B cell (primary cell): ENCODE results near the gene LSMEM2. TPM values are rescaled to one million over a fixed set of nuclear protein-coding genes. Genes with fewer than 3 reads are reported as not detected.

ENCODE experiments used
- ATAC-seq: fragments of 200-7000 bp; cut with Tn5 transposase; one replicate; pipeline ENCODE4 v1.10.0; 2021; ENCODE audit warnings: low read depth, mild to moderate bottlenecking, moderate number of reproducible peaks, moderate library complexity
- CTCF ChIA-PET: fragments of 350-600 bp; sonication (Branson Sonifier 250); formaldehyde crosslinking; loops from one replicate; lab custom pipeline; 2021; ENCODE audit warnings: antibody characterized with exemption, inconsistent platforms; lab: Charles Lee
- POLR2A ChIA-PET: fragments of 350-600 bp; sonication (Branson Sonifier 250); formaldehyde crosslinking; loops from one replicate; lab custom pipeline; 2021; ENCODE audit warnings: antibody characterized with exemption; lab: Charles Lee
- DNase-seq: peaks from one replicate; pipeline ENCODE4 v3.0.0; 2013
- H2AFZ ChIP-seq: 2 replicates; pipeline ENCODE4 v1.6.1; 2012; ENCODE audit warnings: mild to moderate bottlenecking, low read depth, low read length; ENCODE audit not compliant: insufficient read depth, poor library complexity, severe bottlenecking
- H3K27ac ChIP-seq, 2 donors: 1 replicate in 1 of 2; 2 replicates in 1 of 2; pipeline ENCODE4 v1.5.1; 2012 to 2013; ENCODE audit warnings: low read length in 2 of 2, mild to moderate bottlenecking in 2 of 2, moderate library complexity in 1 of 2
- H3K27me3 ChIP-seq, 4 experiments: fragments of 200-600 bp in 1 of 4; sonication (generic) in 1 of 4; replicated peaks in 1 of 4; 1 replicate in 2 of 4; 2 replicates in 2 of 4; pipeline versions ENCODE4 v1.6.1 to v1.7.0; 2013 to 2016; ENCODE audit warnings: low read length in 3 of 4, mild to moderate bottlenecking in 2 of 4, mixed read lengths in 1 of 4, moderate library complexity in 1 of 4; ENCODE audit not compliant: insufficient read depth in 4 of 4, control insufficient read depth in 3 of 4; ENCODE audit errors: control extremely low read depth in 1 of 4
- H3K36me3 ChIP-seq, 2 experiments: replicated peaks in 1 of 2; 1 replicate in 1 of 2; 2 replicates in 1 of 2; pipeline versions ENCODE4 v1.6.1 to v1.7.1; 2013; ENCODE audit warnings: low read length in 1 of 2; ENCODE audit not compliant: insufficient read depth in 2 of 2, control insufficient read depth in 1 of 2; ENCODE audit errors: control extremely low read depth in 1 of 2, extremely low read depth in 1 of 2
- H3K4me1 ChIP-seq, 2 donors: fragments of 200-600 bp in 1 of 2; sonication (generic) in 1 of 2; 1 replicate in 1 of 2; 2 replicates in 1 of 2; pipeline versions ENCODE4 v1.5.1 to v1.6.1; 2013 to 2017; ENCODE audit warnings: low read length in 2 of 2; ENCODE audit not compliant: control insufficient read depth in 2 of 2, insufficient read depth in 2 of 2
- H3K4me2 ChIP-seq: replicated peaks from 2 replicates; pipeline ENCODE3; 2012; ENCODE audit warnings: mild to moderate bottlenecking, low read depth, low read length; ENCODE audit not compliant: poor library complexity, severe bottlenecking
- H3K4me3 ChIP-seq, 5 experiments: fragments of 200-600 bp in 1 of 5; sonication (generic) in 1 of 5; 1 replicate in 3 of 5; 2 replicates in 2 of 5; pipeline versions ENCODE4 v1.5.1 to v1.7.0; 2011 to 2016; ENCODE audit warnings: low read length in 4 of 5, mild to moderate bottlenecking in 4 of 5, low read depth in 2 of 5, control low read depth in 1 of 5, moderate library complexity in 1 of 5; ENCODE audit not compliant: insufficient read depth in 1 of 5; ENCODE audit errors: control extremely low read depth in 1 of 5, extremely low read depth in 1 of 5
- H3K79me2 ChIP-seq: fragments of 200-600 bp; sonication (generic); one replicate; pipeline ENCODE4 v1.6.0; 2016; ENCODE audit warnings: low read length; ENCODE audit not compliant: control insufficient read depth, insufficient read depth
- H3K9ac ChIP-seq: fragments of 200-600 bp; sonication (generic); 2 replicates; pipeline ENCODE4 v1.6.1; 2017; ENCODE audit warnings: mild to moderate bottlenecking, low read length, moderate library complexity
- H3K9me3 ChIP-seq, 3 donors: one replicate each; pipeline versions ENCODE4 v1.6.1 to v1.7.1; 2013; ENCODE audit warnings: low read length in 2 of 3; ENCODE audit not compliant: control insufficient read depth in 2 of 3, insufficient read depth in 1 of 3; ENCODE audit errors: control extremely low read depth in 1 of 3
- H4K20me1 ChIP-seq: 2 replicates; pipeline ENCODE4 v1.6.0; 2012; ENCODE audit warnings: mild to moderate bottlenecking, low read length; ENCODE audit not compliant: insufficient read depth, control insufficient read depth, poor library complexity, severe bottlenecking
- H3K27ac Mint-ChIP-seq: one replicate; pipeline ENCODE4 v1.8.0; 2021; ENCODE audit warnings: mixed read lengths
- H3K27me3 Mint-ChIP-seq: one replicate; pipeline ENCODE4 v1.8.0; 2021; ENCODE audit warnings: mixed read lengths
- H3K4me1 Mint-ChIP-seq: one replicate; pipeline ENCODE4 v1.8.0; 2021; ENCODE audit warnings: mixed read lengths
- H3K4me3 Mint-ChIP-seq: one replicate; pipeline ENCODE4 v1.8.0; 2021; ENCODE audit warnings: mixed read lengths
- H3K9me3 Mint-ChIP-seq: one replicate; pipeline ENCODE4 v1.8.0; 2022; ENCODE audit warnings: mixed read lengths; ENCODE audit not compliant: insufficient read depth
- EZH2 ChIP-seq: IDR thresholded peaks from 2 replicates; pipeline ENCODE4 v1.6.1; 2012; ENCODE audit warnings: borderline replicate concordance, low read depth, mild to moderate bottlenecking, moderate library complexity, low read length; ENCODE audit not compliant: insufficient read depth, poor library complexity, severe bottlenecking
- WGBS: methylation state at CpG from one replicate; pipeline ENCODE4 v1.1.5; 2013; ENCODE audit warnings: missing lambda C conversion rate; ENCODE audit not compliant: insufficient coverage; 5-methylcytosine and 5-hydroxymethylcytosine counted together
- intact Hi-C: fragments of 100-400 bp; cut with micrococcal nuclease; formaldehyde crosslinking; loops from one replicate; pipeline ENCODE4 v1.10.0; 2022
- polyA plus RNA-seq: library from polyadenylated mRNA; depleted of rRNA; stranded (reverse); fragments of >200 nt; gene quantifications from 2 replicates; pipeline ENCODE4 v1.2.3, GENCODE V29; 2012
- total RNA-seq, 2 donors: library from RNA; stranded (reverse); fragments of 120-200 nt in 1 of 2; gene quantifications; 1 replicate in 1 of 2; 2 replicates in 1 of 2; pipeline versions ENCODE4 v1.2.3 to v1.2.4, GENCODE V29; 2013 to 2022
- TF ChIP-seq, protein P1 (sequence below): fragments of 200-600 bp; IDR thresholded peaks from one replicate; pipeline ENCODE4 v1.8.0; 2022; ENCODE audit warnings: antibody characterized with exemption, mild to moderate bottlenecking

LSMEM2 gene
- total and polyA plus RNA-seq, 2 donors (not counting 1 experiment from before 2014, with no cell fraction given) = not detected

DNA sequence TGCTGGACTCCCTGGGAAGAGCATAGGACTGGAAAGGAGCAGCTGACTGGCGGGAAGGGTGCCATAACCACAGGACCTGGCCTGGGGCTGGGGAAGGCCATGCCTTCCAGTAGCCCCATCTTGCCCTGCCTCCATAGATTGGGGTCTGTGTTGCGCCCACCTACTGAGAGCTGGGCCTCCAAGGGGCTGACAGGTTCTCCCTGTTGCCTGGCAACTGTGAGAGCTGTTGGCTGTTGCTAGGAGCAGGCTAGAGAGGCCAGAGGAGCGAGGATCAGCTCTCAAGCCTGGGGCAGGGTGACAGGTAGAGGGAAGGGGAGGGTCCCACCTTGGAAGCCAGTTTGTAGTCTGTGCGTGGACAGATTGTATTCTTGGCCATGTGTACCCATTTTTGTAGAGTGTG is 45.7 kb upstream of the LSMEM2 start:
- WGBS = 97% methylated on average over 4 of the region's 4 CpGs
- intact Hi-C loops = loop anchor here (10.0 kb wide), 1 partner anchor 888 kb away; the partner anchor contains the start of gene USP4
- peaks cover 89% of the 10 kb centered on the region for H3K79me2 ChIP-seq
- H2AFZ ChIP-seq = no peak overlapping the region
- peaks cover 0 to under 1% of the 10 kb centered on the region in 2 experiments for H3K36me3 ChIP-seq
- H3K4me3 ChIP-seq = no peak overlapping the region
- H3K27me3 ChIP-seq = no peaks in the 10 kb centered on the region
- ChIA-PET POLR2A (interaction anchor here (0.6 to 1.7 kb wide), 2 partner anchors 10 to 66 kb away, joined by 3 to 8 read pairs; partner anchors contain the start of genes HYAL3 and NAA80), CTCF (interaction anchor here (22.2 kb wide), 1 partner anchor 16 kb away, joined by 596 read pairs; the partner anchor contains the start of gene GNAI2)
- Mint-ChIP-seq H3K4me1 (peaks cover 54% of the 10 kb centered on the region), H3K27me3 (no peaks in the 10 kb centered on the region), H3K27ac (peak overlapping the region; percentile 32), H3K4me3 (no peak overlapping the region), H3K9me3 (no peaks in the 10 kb centered on the region)
- no peak for ATAC-seq
- H3K27ac ChIP-seq = no peak overlapping the region
- DNase-seq = no peak
- TF ChIP-seq EZH2 = no peak
- TF ChIP-seq, protein P1, sequence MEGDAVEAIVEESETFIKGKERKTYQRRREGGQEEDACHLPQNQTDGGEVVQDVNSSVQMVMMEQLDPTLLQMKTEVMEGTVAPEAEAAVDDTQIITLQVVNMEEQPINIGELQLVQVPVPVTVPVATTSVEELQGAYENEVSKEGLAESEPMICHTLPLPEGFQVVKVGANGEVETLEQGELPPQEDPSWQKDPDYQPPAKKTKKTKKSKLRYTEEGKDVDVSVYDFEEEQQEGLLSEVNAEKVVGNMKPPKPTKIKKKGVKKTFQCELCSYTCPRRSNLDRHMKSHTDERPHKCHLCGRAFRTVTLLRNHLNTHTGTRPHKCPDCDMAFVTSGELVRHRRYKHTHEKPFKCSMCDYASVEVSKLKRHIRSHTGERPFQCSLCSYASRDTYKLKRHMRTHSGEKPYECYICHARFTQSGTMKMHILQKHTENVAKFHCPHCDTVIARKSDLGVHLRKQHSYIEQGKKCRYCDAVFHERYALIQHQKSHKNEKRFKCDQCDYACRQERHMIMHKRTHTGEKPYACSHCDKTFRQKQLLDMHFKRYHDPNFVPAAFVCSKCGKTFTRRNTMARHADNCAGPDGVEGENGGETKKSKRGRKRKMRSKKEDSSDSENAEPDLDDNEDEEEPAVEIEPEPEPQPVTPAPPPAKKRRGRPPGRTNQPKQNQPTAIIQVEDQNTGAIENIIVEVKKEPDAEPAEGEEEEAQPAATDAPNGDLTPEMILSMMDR = no peak
- no peak overlapping the region for H3K4me2 ChIP-seq
- H4K20me1 ChIP-seq = peaks cover 20% of the 10 kb centered on the region
- H3K4me1 ChIP-seq = peaks cover 29 to 46% of the 10 kb centered on the region in 2 donors
- no peaks in the 10 kb centered on the region for H3K9me3 ChIP-seq
- no peak overlapping the region for H3K9ac ChIP-seq
